GM12878 (cell line): ENCODE measurements around the gene ICE2. TPM values are rescaled to one million over a fixed set of nuclear protein-coding genes. Genes with fewer than 3 reads are reported as not detected.

ENCODE experiments used
- ATAC-seq: fragments of 200-7000 bp; cut with Tn5 transposase; 3 replicates; pipeline ENCODE4 v1.9.1; 2020; ENCODE audit warnings: mild to moderate bottlenecking, moderate library complexity
- BruUV-seq: library from RNA; stranded (reverse); fragments of 400-500 nt; replicated peaks from 2 replicates; lab custom pipeline; 2021; lab: Mats Ljungman, UMichigan
- CTCF ChIA-PET: fragments of 300-600 bp; sonication (Branson Sonifier 250); formaldehyde crosslinking; extraction: SDS; loops from one replicate; lab custom pipeline; 2021; ENCODE audit warnings: inconsistent platforms; lab: Yijun Ruan, JAX
- POLR2A ChIA-PET: fragments of 350-600 bp; formaldehyde crosslinking; extraction: SDS; loops from one replicate; lab custom pipeline; 2021; ENCODE audit warnings: inconsistent platforms; lab: Charles Lee
- RAD21 ChIA-PET: fragments of 300-600 bp; sonication (Branson Sonifier 250); formaldehyde crosslinking; loops from one replicate; lab custom pipeline; 2023; ENCODE audit warnings: antibody characterized with exemption; ENCODE audit not compliant: unreplicated experiment; lab: Charles Lee
- SMC1A ChIA-PET: fragments of 300-600 bp; sonication (Branson Sonifier 250); formaldehyde crosslinking; loops from one replicate; lab custom pipeline; 2023; ENCODE audit not compliant: unreplicated experiment, uncharacterized antibody; lab: Charles Lee
- DNase-seq: peaks from one replicate; pipeline ENCODE4 v3.0.0-alpha.2; 2011; ENCODE audit warnings: low read depth, low spot score
- FAIRE-seq: peaks from 3 replicates; lab custom pipeline; 2011; peaks lifted over from hg19 to GRCh38; lab: Jason Lieb, UNC
- H2AFZ ChIP-seq: 2 replicates; pipeline ENCODE4 v1.6.0; 2011; ENCODE audit warnings: low read depth, low read length, control low read depth; ENCODE audit not compliant: control insufficient read depth
- H3K27ac ChIP-seq: 2 replicates; pipeline ENCODE4 v1.5.1; 2011; ENCODE audit warnings: control low read depth; ENCODE audit not compliant: control insufficient read depth, insufficient read depth
- H3K27me3 ChIP-seq, 2 experiments: replicated peaks in 1 of 2; 2 replicates each; pipeline versions ENCODE4 v1.6.0 to v1.6.1; 2011; ENCODE audit warnings: low read length in 1 of 2; ENCODE audit not compliant: control insufficient read depth in 2 of 2, insufficient read depth in 2 of 2
- H3K36me3 ChIP-seq, 2 experiments: 2 replicates each; pipeline ENCODE4 v1.5.1; 2011; ENCODE audit warnings: low read length in 1 of 2; ENCODE audit not compliant: control insufficient read depth in 2 of 2, insufficient read depth in 2 of 2
- H3K4me1 ChIP-seq: 2 replicates; pipeline ENCODE4 v1.6.1; 2011; ENCODE audit warnings: mild to moderate bottlenecking, low read length, moderate library complexity, mixed read lengths; ENCODE audit not compliant: control insufficient read depth, insufficient read depth
- H3K4me2 ChIP-seq: 2 replicates; pipeline ENCODE4 v1.6.0; 2011; ENCODE audit warnings: control low read depth; ENCODE audit not compliant: control insufficient read depth, insufficient read depth
- H3K4me3 ChIP-seq: fragments of 200-600 bp; sonication (generic); 2 replicates; pipeline ENCODE4 v1.5.1; 2016
- H3K79me2 ChIP-seq: 2 replicates; pipeline ENCODE4 v1.6.0; 2011; ENCODE audit warnings: low read length; ENCODE audit not compliant: control insufficient read depth, insufficient read depth
- H3K9ac ChIP-seq: 2 replicates; pipeline ENCODE4 v1.8.0; 2011; ENCODE audit warnings: low read length, control low read depth, mixed read lengths; ENCODE audit not compliant: control insufficient read depth, insufficient read depth
- H3K9me3 ChIP-seq: replicated peaks from 3 replicates; pipeline ENCODE4 v1.5.1; 2011; ENCODE audit warnings: mild to moderate bottlenecking, low read length; ENCODE audit not compliant: control insufficient read depth, insufficient read depth
- H4K20me1 ChIP-seq: 2 replicates; pipeline ENCODE4 v1.6.0; 2011; ENCODE audit not compliant: control insufficient read depth, insufficient read depth
- BRCA1 ChIP-seq: IDR thresholded peaks from 2 replicates; pipeline ENCODE4 v1.6.1; 2011; ENCODE audit warnings: low read depth, low read length, improper control_type of control experiment
- CEBPB ChIP-seq, 2 experiments: fragments of 150-350 bp in 1 of 2; IDR thresholded peaks; 2 replicates each; pipeline ENCODE4 v1.6.1; 2012 to 2014; ENCODE audit warnings: low read depth in 2 of 2, low read length in 2 of 2, borderline replicate concordance in 1 of 2, inconsistent platforms in 1 of 2
- CTCF ChIP-seq, 3 experiments: IDR thresholded peaks in 2 of 3; conservative IDR thresholded peaks in 1 of 3; 2 replicates each; pipeline ENCODE4 v1.5.1; 2011; ENCODE audit warnings: low read depth in 3 of 3, low read length in 3 of 3, mild to moderate bottlenecking in 3 of 3, control low read depth in 2 of 3, moderate library complexity in 2 of 3, inconsistent platforms in 1 of 3, mixed read lengths in 1 of 3; ENCODE audit not compliant: control insufficient read depth in 2 of 3, insufficient read depth in 1 of 3; ENCODE audit errors: extremely low read depth in 1 of 3
- ETV6 ChIP-seq, 2 experiments: fragments of 450-650 bp in 1 of 2; IDR thresholded peaks in 1 of 2; conservative IDR thresholded peaks in 1 of 2; 2 replicates each; pipeline ENCODE4 v1.6.1; 2014; ENCODE audit warnings: antibody characterized with exemption in 1 of 2, borderline replicate concordance in 1 of 2, low read depth in 1 of 2, mild to moderate bottlenecking in 1 of 2, moderate library complexity in 1 of 2
- IRF3 ChIP-seq: fragments of 450-650 bp; IDR thresholded peaks from 2 replicates; pipeline ENCODE4 v1.6.1; 2014; ENCODE audit warnings: mild to moderate bottlenecking
- IRF4 ChIP-seq: IDR thresholded peaks from 2 replicates; pipeline ENCODE4 v1.6.1; 2011; ENCODE audit warnings: low read depth, low read length
- LARP7 ChIP-seq: fragments of 450-650 bp; IDR thresholded peaks from 2 replicates; pipeline ENCODE4 v1.6.1; 2017; ENCODE audit warnings: mild to moderate bottlenecking
- NFXL1 ChIP-seq: fragments of 450-650 bp; IDR thresholded peaks from 2 replicates; pipeline ENCODE4 v1.6.1; 2017; ENCODE audit warnings: antibody characterized with exemption, mild to moderate bottlenecking, borderline replicate concordance
- NKRF ChIP-seq: fragments of 450-650 bp; conservative IDR thresholded peaks from 2 replicates; pipeline ENCODE4 v1.6.1; 2017; ENCODE audit warnings: mild to moderate bottlenecking, moderate library complexity
- NR2C2 ChIP-seq: IDR thresholded peaks from 2 replicates; pipeline ENCODE4 v1.6.1; 2011; ENCODE audit warnings: borderline replicate concordance, low read depth; ENCODE audit not compliant: control insufficient read depth, insufficient read length
- RCOR1 ChIP-seq: conservative IDR thresholded peaks from 2 replicates; pipeline ENCODE4 v1.6.1; 2012; ENCODE audit warnings: low read depth, low read length, improper control_type of control experiment
- SIN3A ChIP-seq: IDR thresholded peaks from 2 replicates; pipeline ENCODE4 v1.6.1; 2012; ENCODE audit warnings: low read depth, low read length, improper control_type of control experiment
- YBX1 ChIP-seq: fragments of 450-650 bp; IDR thresholded peaks from 2 replicates; pipeline ENCODE4 v1.6.1; 2016; ENCODE audit warnings: antibody characterized with exemption
- WGBS: methylation state at CpG from one replicate; pipeline ENCODE4 v1.1.6; 2016; ENCODE audit warnings: low lambda C conversion rate; ENCODE audit not compliant: insufficient replicate concordance, insufficient coverage; ENCODE audit errors: missing lambda C conversion rate; 5-methylcytosine and 5-hydroxymethylcytosine counted together
- in situ Hi-C: fragments of 300-500 bp; cut with MboI; formaldehyde crosslinking; loops from 9 replicates; pipeline ENCODE4 v1.14.3; 2018; ENCODE audit warnings: mixed read lengths
- intact Hi-C: fragments of 100-400 bp; cut with micrococcal nuclease; formaldehyde crosslinking; loops from one replicate; pipeline ENCODE4 v1.14.2; 2022; ENCODE audit not compliant: unreplicated experiment
- polyA plus RNA-seq, 11 experiments: library from polyadenylated mRNA; depleted of rRNA in 4 of 11; unstranded in 6 of 11; stranded (reverse) in 5 of 11; fragments of >200 nt; fragmentation: Nextera tagmentation in 4 of 11; fragmentation: Illumina TruSeq in 1 of 11; extraction: Ambion mirVana in 4 of 11; extraction: Trizol in 1 of 11; gene quantifications; 1 replicate in 1 of 11; 2 replicates in 10 of 11; pipeline versions ENCODE4 v1.2.1 to v1.2.3, GENCODE V29; 2011 to 2016; ENCODE audit warnings: inconsistent platforms in 2 of 11, missing spikeins in 2 of 11, low read depth in 1 of 11
- total RNA-seq, 4 experiments: library from RNA; depleted of rRNA in 3 of 4; stranded (reverse); fragments of >200 nt in 3 of 4; fragmentation: Illumina TruSeq in 1 of 4; extraction: Trizol in 1 of 4; gene quantifications; 2 replicates each; pipeline versions ENCODE4 v1.2.1 to v1.2.3, GENCODE V29; 2013 to 2021
- TF ChIP-seq, protein P1 (sequence below): IDR thresholded peaks from 2 replicates; pipeline ENCODE4 v1.6.1; 2011; ENCODE audit warnings: borderline replicate concordance, low read depth, mild to moderate bottlenecking, moderate library complexity, low read length; ENCODE audit not compliant: insufficient read depth, poor library complexity, severe bottlenecking

ICE2 gene
- total and polyA plus RNA-seq, 10 of the 15 experiments (the other 5 are each of a cell fraction or from before 2014, with no cell fraction given) = 14.2 to 62.0 (median 44.9) TPM

DNA sequence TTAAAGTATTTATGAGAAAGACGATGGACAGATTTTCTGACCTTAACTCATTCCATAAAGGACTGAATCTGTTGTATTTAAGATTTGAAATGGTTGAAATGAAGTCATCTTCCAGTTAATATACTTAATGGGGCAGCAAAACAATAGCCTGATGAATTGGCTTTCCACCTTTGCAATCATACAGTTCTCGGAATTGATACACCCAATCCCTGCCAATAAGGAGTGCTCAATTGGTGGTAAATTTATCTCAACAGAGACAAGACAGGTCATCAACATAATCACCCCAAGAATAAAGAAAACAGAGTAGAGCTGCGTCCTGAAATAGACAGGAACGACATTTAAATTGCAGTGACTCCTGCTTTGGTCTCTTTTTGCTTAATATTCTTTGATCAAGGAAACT lies 92.3 kb downstream of the ICE2 start (continued):
- TF ChIP-seq, protein P1, sequence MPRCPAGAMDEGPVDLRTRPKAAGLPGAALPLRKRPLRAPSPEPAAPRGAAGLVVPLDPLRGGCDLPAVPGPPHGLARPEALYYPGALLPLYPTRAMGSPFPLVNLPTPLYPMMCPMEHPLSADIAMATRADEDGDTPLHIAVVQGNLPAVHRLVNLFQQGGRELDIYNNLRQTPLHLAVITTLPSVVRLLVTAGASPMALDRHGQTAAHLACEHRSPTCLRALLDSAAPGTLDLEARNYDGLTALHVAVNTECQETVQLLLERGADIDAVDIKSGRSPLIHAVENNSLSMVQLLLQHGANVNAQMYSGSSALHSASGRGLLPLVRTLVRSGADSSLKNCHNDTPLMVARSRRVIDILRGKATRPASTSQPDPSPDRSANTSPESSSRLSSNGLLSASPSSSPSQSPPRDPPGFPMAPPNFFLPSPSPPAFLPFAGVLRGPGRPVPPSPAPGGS = no peak
- TF ChIP-seq CEBPB (IDR thresholded peaks at IDR 0.05; ENCODE audit: borderline replicate concordance in 1 of 2, low read depth in 2 of 2, low read length in 2 of 2) (no peak), NR2C2 (no peak), BRCA1 (no peak), SIN3A (no peak), ETV6 (conservative IDR thresholded peaks at IDR 0.05 in 1 of 2, IDR thresholded peaks at IDR 0.05 in 1 of 2; ENCODE audit: borderline replicate concordance in 1 of 2, low read depth in 1 of 2) (no peak)

DNA sequence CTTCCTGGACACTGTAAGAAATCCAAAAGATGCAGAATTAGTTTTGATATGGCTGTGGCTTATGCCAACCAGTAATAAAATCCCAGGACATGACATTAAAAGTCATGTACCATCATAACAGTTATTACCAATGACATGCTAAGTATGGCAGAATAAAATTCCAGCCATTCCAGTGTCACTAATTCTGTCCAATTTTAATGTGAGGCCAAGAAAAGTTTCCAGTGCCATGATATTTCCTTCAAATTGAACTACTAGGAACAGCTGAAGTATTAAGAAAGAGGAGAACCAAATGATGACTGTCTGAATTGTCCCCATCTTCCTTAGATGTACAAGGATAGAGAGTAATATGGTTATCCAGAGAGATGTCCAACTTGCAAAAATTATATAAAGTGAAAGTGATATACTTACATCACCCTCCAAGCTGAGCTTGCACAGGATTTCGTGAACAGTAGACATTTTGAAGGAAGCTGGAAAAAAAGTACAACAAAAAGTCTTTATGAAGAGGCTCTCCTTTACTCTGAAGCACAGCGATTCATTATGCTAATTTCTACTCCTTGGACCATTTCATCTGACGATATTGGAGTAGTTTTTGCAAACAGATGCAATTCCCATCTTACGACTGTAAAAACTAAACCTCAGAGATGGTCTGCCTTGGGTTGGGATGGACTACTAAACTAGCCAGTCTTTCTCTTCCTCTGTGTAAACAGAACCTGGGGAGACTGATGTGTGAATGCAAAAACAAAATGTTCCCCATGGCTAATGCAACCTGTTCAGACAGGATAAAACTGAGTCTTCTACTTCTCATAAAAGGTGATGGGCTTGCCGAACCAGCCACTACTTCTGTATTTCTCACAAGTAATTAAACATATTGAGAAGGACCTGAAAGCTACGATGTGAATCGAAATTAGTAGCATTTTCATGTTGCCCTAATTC lies 93.1 kb downstream of the ICE2 start:
- FAIRE-seq = no peak
- no peak for ATAC-seq
- Histone ChIP-seq H3K4me3 (no peak overlapping the region), H3K79me2 (peaks cover 21% of the 10 kb centered on the region), H2AFZ (no peak overlapping the region), H3K27me3 (no peaks in the 10 kb centered on the region), H3K4me2 (no peak overlapping the region), H3K27ac (no peak overlapping the region), H3K9ac (no peak overlapping the region), H3K9me3 (no peaks in the 10 kb centered on the region), H4K20me1 (no peaks in the 10 kb centered on the region), H3K4me1 (peaks cover 6% of the 10 kb centered on the region), H3K36me3 (peaks cover 0 to 4% of the 10 kb centered on the region in 2 experiments; a peak in 2 of 4 replicates)
- SMC1A ChIA-PET = interaction anchor here (1.5 kb wide), 1 partner anchor 24 kb away, joined by 4 read pairs; no protein-coding TSS in a partner anchor
- intact Hi-C loops = no loop called here
- WGBS = 97% methylated on average over 7 of the region's 7 CpGs
- in situ Hi-C loops = no loop called here
- no TSS peak for BruUV-seq
- POLR2A ChIA-PET = no interaction called here
- CTCF ChIA-PET = interaction anchor here (1.1 kb wide), 1 partner anchor 27 kb away, joined by 3 read pairs; no protein-coding TSS in a partner anchor
- no peak for DNase-seq
- RAD21 ChIA-PET = no interaction called here
- no peak for TF ChIP-seq YBX1
- no peak for TF ChIP-seq CTCF (IDR thresholded peaks at IDR 0.05 in 2 of 3, conservative IDR thresholded peaks at IDR 0.05 in 1 of 3; ENCODE audit: control insufficient read depth in 2 of 3, extremely low read depth in 1 of 3, insufficient read depth in 1 of 3, low read depth in 3 of 3, low read length in 3 of 3)
- no peak for TF ChIP-seq RCOR1
- TF ChIP-seq LARP7 = no peak
- TF ChIP-seq NFXL1 = no peak
- TF ChIP-seq IRF3 = no peak
- TF ChIP-seq NKRF = no peak
- TF ChIP-seq IRF4 = no peak
